Astrocyte of the cerebellum (primary cell): ENCODE measurements around the gene TPBGL.

Source experiments
- DNase-seq: peaks from one replicate; pipeline ENCODE4 v3.0.0-alpha.2; 2011; ENCODE audit warnings: low read depth
- H3K4me3 ChIP-seq: 2 replicates; pipeline ENCODE4 v1.5.1; 2011; ENCODE audit warnings: mild to moderate bottlenecking, low read depth, low read length, moderate library complexity
- in situ Hi-C: cut with HindIII; loops from 2 replicates; pipeline ENCODE4 v1.10.0; 2017; ENCODE audit warnings: low sequenced_read_pairs
- TF ChIP-seq, protein P1 (sequence below): IDR thresholded peaks from 2 replicates; pipeline ENCODE4 v1.5.1; 2012; ENCODE audit warnings: low read length, low read depth, moderate library complexity, mild to moderate bottlenecking; ENCODE audit errors: missing control alignments

TPBGL gene

DNA sequence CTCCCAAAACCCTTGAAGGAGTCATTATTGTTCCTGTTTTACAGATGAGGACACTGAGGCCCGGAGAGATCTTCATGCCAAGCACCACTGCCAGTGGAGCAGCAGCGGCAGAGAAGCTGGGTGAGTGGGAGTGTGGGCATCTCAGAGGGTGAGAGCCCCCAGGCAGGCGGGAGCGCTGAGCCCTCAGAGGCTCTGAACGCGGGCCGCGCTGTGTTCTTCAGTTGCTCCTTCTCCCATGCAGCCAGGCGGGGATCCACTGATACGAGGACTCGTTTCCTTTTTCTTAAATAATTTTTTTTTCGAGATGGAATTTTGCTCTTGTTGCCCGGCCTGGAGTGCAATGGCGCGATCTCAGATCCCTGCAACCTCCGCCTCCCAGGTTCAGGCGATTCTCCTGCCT, 47.0 kb downstream of the TPBGL start:
- no peak overlapping the region for H3K4me3 ChIP-seq
- TF ChIP-seq, protein P1, sequence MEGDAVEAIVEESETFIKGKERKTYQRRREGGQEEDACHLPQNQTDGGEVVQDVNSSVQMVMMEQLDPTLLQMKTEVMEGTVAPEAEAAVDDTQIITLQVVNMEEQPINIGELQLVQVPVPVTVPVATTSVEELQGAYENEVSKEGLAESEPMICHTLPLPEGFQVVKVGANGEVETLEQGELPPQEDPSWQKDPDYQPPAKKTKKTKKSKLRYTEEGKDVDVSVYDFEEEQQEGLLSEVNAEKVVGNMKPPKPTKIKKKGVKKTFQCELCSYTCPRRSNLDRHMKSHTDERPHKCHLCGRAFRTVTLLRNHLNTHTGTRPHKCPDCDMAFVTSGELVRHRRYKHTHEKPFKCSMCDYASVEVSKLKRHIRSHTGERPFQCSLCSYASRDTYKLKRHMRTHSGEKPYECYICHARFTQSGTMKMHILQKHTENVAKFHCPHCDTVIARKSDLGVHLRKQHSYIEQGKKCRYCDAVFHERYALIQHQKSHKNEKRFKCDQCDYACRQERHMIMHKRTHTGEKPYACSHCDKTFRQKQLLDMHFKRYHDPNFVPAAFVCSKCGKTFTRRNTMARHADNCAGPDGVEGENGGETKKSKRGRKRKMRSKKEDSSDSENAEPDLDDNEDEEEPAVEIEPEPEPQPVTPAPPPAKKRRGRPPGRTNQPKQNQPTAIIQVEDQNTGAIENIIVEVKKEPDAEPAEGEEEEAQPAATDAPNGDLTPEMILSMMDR = no peak
- in situ Hi-C loops = no loop called here
- DNase-seq = no peak

DNA sequence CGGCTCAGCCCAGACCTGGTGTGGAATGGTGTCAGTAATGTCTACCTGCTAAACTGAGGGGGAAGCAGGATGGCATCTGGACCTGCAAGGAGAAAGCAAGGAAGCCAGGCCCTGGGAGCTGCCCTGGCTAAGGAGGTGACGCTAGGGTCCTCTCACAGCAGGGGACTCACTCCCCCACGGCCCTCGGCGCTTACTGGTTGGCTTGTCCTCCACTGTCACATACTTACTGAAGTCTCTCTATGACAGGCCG, 48.9 kb downstream of the TPBGL start:
- no peak for DNase-seq
- in situ Hi-C loops = no loop called here
- TF ChIP-seq, protein P1 = no peak
- H3K4me3 ChIP-seq = no peak overlapping the region

DNA sequence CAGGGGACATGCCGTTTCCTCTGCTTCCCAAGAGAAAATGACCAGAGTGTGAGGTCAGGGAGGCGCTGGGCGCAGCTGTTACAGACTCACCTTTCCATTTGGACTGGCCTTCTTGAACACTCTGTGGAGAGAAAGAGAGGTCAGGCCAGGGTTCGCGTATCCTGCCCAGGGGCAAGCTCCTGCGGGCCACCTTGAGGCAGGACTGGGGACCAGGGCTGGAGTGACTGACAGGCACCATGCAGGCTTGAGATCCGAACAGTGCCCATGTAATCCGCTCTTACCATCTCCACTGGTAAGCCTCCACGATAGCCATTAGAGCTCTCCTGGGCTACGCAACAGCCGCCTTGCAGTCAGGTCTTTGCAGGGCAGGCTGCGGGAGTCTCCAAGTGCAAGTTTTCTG, 49.3 kb downstream of the TPBGL start:
- DNase-seq = no peak
- no peak overlapping the region for H3K4me3 ChIP-seq
- in situ Hi-C loops = no loop called here
- TF ChIP-seq, protein P1 = no peak

DNA sequence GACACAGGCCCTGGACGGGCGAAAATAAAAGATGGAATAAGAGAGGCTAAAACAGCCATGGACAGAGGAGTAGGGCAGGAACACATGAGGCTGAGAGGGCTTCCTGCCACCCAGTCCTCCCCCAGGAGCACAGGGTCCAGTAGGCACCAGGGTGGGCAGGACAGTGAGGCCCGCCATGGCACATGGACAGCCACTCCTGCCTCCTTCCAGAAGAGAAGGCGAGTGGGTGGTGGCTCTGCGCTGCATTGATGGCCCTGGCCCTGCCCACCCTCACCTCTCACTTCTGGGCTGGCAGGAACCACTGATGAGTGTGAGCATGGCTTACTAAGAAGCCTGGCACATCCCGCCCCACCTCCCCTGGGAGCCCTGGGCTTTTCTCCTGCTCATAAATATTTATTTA, 51.2 kb downstream of the TPBGL start:
- no peak for DNase-seq
- in situ Hi-C loops = no loop called here
- no peak overlapping the region for H3K4me3 ChIP-seq
- TF ChIP-seq, protein P1 = no peak

DNA sequence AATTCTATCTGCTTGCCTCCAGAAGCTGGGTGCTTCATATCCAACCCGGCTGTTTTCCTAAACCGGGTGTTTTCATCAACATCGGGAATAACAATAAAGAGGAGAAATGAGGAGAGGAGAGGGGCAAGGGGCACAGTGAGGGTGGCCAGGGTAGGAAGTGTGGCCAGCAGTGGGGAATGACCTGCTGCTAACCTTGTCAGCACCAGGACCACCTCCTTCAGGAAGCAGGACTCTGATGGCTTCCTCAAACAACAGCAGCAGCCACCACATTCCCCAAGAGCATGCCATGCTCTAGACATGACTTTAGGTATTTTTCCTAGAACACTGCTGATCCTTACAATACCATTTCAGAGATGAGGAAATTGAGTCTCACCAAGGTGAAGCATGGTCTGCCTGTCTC, 52.4 kb downstream of the TPBGL start:
- in situ Hi-C loops = no loop called here
- H3K4me3 ChIP-seq = no peak overlapping the region
- DNase-seq = no peak
- TF ChIP-seq, protein P1 = no peak
